Endothelial cell of umbilical vein (primary cell): ENCODE measurements around the gene SLC25A30. TPM values are rescaled to one million over a fixed set of nuclear protein-coding genes. Genes with fewer than 3 reads are reported as not detected.
"Not testable (repeated sequence)": the region's sequence is repeated elsewhere in the genome, so short reads cannot be mapped to it uniquely, and the experiment has no call there.

Experiments
- BruUV-seq: library from RNA; stranded (reverse); fragments of 400-500 nt; replicated peaks from 2 replicates; lab custom pipeline; 2021; lab: Mats Ljungman, UMichigan
- CTCF ChIA-PET: fragments of 300-600, 350-600 bp; sonication (Branson Sonifier 250); formaldehyde crosslinking; loops from one replicate; lab custom pipeline; 2021; ENCODE audit warnings: antibody characterized with exemption, inconsistent platforms; lab: Charles Lee
- POLR2A ChIA-PET: fragments of 300-600, 350-600 bp; sonication (Branson Sonifier 250); formaldehyde crosslinking; loops from one replicate; lab custom pipeline; 2021; ENCODE audit warnings: antibody characterized with exemption, inconsistent platforms; lab: Charles Lee
- DNase-seq: peaks from one replicate; pipeline ENCODE4 v3.0.0-alpha.2; 2011; ENCODE audit warnings: low read depth, low spot score
- FAIRE-seq: peaks from 2 replicates; lab custom pipeline; 2011; peaks lifted over from hg19 to GRCh38; lab: Jason Lieb, UNC
- H2AFZ ChIP-seq: 2 replicates; pipeline ENCODE4 v1.6.0; 2012; ENCODE audit warnings: low read depth, low read length, control low read depth, inconsistent platforms
- H3K27ac ChIP-seq: 2 replicates; pipeline ENCODE4 v1.5.1; 2011; ENCODE audit warnings: low read depth, mild to moderate bottlenecking, control low read depth, low read length, moderate library complexity; ENCODE audit not compliant: insufficient read depth
- H3K27me3 ChIP-seq, 2 experiments: 2 replicates each; pipeline versions ENCODE4 v1.6.0 to v1.6.1; 2011; ENCODE audit warnings: low read length in 2 of 2, mixed read lengths in 1 of 2; ENCODE audit not compliant: control insufficient read depth in 2 of 2, insufficient read depth in 2 of 2
- H3K36me3 ChIP-seq, 2 experiments: 2 replicates in 1 of 2; 3 replicates in 1 of 2; pipeline ENCODE4 v1.5.1; 2011; ENCODE audit warnings: low read length in 2 of 2, mild to moderate bottlenecking in 1 of 2, moderate library complexity in 1 of 2; ENCODE audit not compliant: control insufficient read depth in 2 of 2, insufficient read depth in 2 of 2; ENCODE audit errors: extremely low read depth in 1 of 2
- H3K4me1 ChIP-seq: 3 replicates; pipeline ENCODE4 v1.5.1; 2011; ENCODE audit warnings: mild to moderate bottlenecking, low read length; ENCODE audit not compliant: control insufficient read depth, insufficient read depth; ENCODE audit errors: extremely low read depth
- H3K4me2 ChIP-seq: 2 replicates; pipeline ENCODE4 v1.6.1; 2011; ENCODE audit warnings: low read length, control low read depth, mixed read lengths; ENCODE audit not compliant: insufficient read depth
- H3K4me3 ChIP-seq, 3 experiments: fragments of 200-600 bp in 1 of 3; sonication (generic), shearing (Covaris generic) in 1 of 3; replicated peaks in 1 of 3; 2 replicates each; pipeline ENCODE4 v1.5.1; 2011 to 2016; ENCODE audit warnings: control low read depth in 3 of 3, low read length in 3 of 3, mild to moderate bottlenecking in 2 of 3, inconsistent platforms in 1 of 3, low read depth in 1 of 3, moderate library complexity in 1 of 3; ENCODE audit not compliant: insufficient read depth in 1 of 3
- H3K79me2 ChIP-seq: 2 replicates; pipeline ENCODE4 v1.6.0; 2012; ENCODE audit warnings: low read length, inconsistent platforms; ENCODE audit not compliant: control insufficient read depth, insufficient read depth
- H3K9ac ChIP-seq: replicated peaks from 2 replicates; pipeline ENCODE3; 2011; ENCODE audit warnings: low read length, control low read depth; ENCODE audit not compliant: insufficient read depth; ENCODE audit errors: extremely low read depth
- H3K9me1 ChIP-seq: replicated peaks from 3 replicates; pipeline ENCODE4 v1.6.0; 2011; ENCODE audit warnings: mild to moderate bottlenecking, low read length; ENCODE audit not compliant: control insufficient read depth, insufficient read depth; ENCODE audit errors: extremely low read depth
- H3K9me3 ChIP-seq: replicated peaks from 2 replicates; pipeline ENCODE4 v1.5.1; 2012; ENCODE audit warnings: low read length, inconsistent platforms; ENCODE audit not compliant: control insufficient read depth, insufficient read depth
- H4K20me1 ChIP-seq: replicated peaks from 2 replicates; pipeline ENCODE3; 2011; ENCODE audit warnings: mild to moderate bottlenecking, low read length; ENCODE audit not compliant: control insufficient read depth, insufficient read depth; ENCODE audit errors: extremely low read depth
- EZH2 ChIP-seq: IDR thresholded peaks from 2 replicates; pipeline ENCODE4 v1.6.1; 2012; ENCODE audit warnings: borderline replicate concordance, low read depth, mild to moderate bottlenecking, moderate library complexity, low read length, inconsistent platforms; ENCODE audit not compliant: severe bottlenecking
- GATA2 ChIP-seq: IDR thresholded peaks from 2 replicates; pipeline ENCODE4 v1.7.0; 2011; ENCODE audit warnings: low read depth, mild to moderate bottlenecking, moderate library complexity, mixed read lengths, low read length; ENCODE audit not compliant: insufficient read length, insufficient read depth
- MYC ChIP-seq: IDR thresholded peaks from one replicate; pipeline ENCODE4 v1.6.1; 2011; ENCODE audit warnings: mild to moderate bottlenecking, low read depth, low read length
- POLR2A ChIP-seq: IDR thresholded peaks from 2 replicates; pipeline ENCODE4 v1.6.1; 2012; ENCODE audit warnings: low read depth, mild to moderate bottlenecking, control low read depth, low read length
- dilution Hi-C: fragments of 300-500 bp; cut with MboI; formaldehyde crosslinking; loops from one replicate; pipeline ENCODE4 v1.15.0; 2019; ENCODE audit warnings: low sequenced_read_pairs; ENCODE audit not compliant: extremely low pct_ligation_motif_present
- intact Hi-C: fragments of 100-400 bp; cut with micrococcal nuclease; formaldehyde crosslinking; loops from one replicate; pipeline ENCODE4 v1.10.0; 2022
- polyA plus RNA-seq, 4 experiments: library from polyadenylated mRNA; depleted of rRNA in 3 of 4; stranded (reverse) in 3 of 4; unstranded in 1 of 4; fragments of >200 nt; gene quantifications; 2 replicates each; pipeline versions ENCODE4 v1.2.1 to v1.2.3, GENCODE V29; 2011 to 2012; ENCODE audit warnings: missing spikeins in 1 of 4
- total RNA-seq: library from RNA; stranded (reverse); gene quantifications from 2 replicates; pipeline ENCODE4 v1.2.3, GENCODE V29; 2021
- TF ChIP-seq, protein P1 (sequence below): IDR thresholded peaks from 2 replicates; pipeline ENCODE4 v1.6.1; 2011; ENCODE audit not compliant: insufficient read depth, insufficient read length

Gene SLC25A30
- total and polyA plus RNA-seq, 2 donors (not counting 3 experiments of a cell fraction or from before 2014, with no cell fraction given) = 13.3 to 27.0 TPM

DNA sequence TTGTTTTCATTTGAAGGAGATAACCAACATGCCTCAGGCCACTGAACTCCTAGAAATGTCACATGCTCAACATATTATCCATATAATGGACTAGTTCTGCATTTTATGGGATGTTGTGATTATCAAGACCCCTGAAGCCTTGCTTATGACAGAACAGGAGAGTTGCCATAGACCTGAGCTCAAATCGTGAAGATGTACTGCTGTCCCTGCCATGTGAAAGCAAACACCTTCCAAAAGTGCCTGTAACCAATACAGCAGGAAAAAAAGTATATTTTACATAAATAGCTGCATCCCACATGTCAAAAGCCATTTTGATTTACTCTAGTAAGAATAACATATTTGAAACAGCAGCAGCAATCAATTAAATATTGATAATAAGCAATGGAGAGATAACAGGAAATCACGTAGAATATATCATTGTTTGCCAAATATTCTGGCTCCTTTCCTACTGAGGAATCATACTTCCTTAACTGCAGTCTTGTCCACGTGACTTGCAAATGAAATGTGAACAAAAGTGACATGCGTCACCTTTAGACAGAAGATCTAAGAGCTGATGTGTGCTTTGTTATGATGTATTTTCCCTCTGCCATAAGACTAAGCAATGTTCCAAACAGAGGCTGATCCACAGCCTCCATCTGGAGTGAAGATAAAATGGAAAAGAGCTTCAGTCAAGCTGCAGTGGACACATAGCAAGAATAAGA lies 33.5 kb downstream of the SLC25A30 start:
- FAIRE-seq (no peak), DNase-seq (no peak)
- Histone ChIP-seq H3K27me3 (no peaks in the 10 kb centered on the region), H3K27ac (no peak overlapping the region), H3K4me2 (no peak overlapping the region), H3K79me2 (no peaks in the 10 kb centered on the region), H3K4me1 (no peaks in the 10 kb centered on the region), H3K9me3 (no peaks in the 10 kb centered on the region), H3K36me3 (no peaks in the 10 kb centered on the region), H3K4me3 (no peak overlapping the region), H3K9me1 (no peaks in the 10 kb centered on the region), H4K20me1 (no peaks in the 10 kb centered on the region), H2AFZ (no peak overlapping the region), H3K9ac (no peak overlapping the region)
- ChIA-PET POLR2A (no interaction called here), CTCF (interaction anchor here (1.1 to 2.6 kb wide), 4 partner anchors 11 to 128 kb away, joined by 3 to 14 read pairs (median 8); no protein-coding TSS in a partner anchor)
- intact Hi-C loops (no loop called here), dilution Hi-C loops (no loop called here)
- TF ChIP-seq POLR2A = no peak
- TF ChIP-seq GATA2 = no peak
- no peak for TF ChIP-seq MYC
- no peak for TF ChIP-seq EZH2
- TF ChIP-seq, protein P1, sequence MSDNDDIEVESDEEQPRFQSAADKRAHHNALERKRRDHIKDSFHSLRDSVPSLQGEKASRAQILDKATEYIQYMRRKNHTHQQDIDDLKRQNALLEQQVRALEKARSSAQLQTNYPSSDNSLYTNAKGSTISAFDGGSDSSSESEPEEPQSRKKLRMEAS = no peak
- BruUV-seq = no TSS peak

DNA sequence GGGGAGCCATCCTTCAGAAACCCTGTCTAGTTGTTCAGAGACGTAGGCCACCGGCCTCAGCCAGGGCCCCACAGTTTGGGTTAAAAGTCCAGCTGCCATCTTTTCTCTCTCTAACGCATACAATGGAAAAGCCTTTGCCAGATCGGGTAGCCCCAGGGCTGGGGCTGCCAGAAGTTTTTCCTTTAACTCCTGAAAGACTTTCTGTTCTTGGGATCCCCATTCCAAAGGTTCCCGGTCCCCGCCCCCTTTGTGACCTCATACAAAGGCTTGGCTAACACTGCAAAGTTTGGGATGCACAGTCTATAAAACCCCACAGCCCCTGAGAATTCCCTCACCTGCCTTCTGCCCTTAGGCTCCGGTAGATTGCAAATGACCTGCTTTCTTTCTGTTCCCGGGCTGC lies 35.4 kb downstream of the SLC25A30 start:
- H3K4me2 ChIP-seq, DNase-seq, H4K20me1 ChIP-seq, POLR2A ChIA-PET, BruUV-seq, H3K9me1 ChIP-seq, FAIRE-seq, H3K27me3 ChIP-seq, H3K4me1 ChIP-seq, H3K9me3 ChIP-seq, intact Hi-C loops, H3K27ac ChIP-seq, H3K36me3 ChIP-seq, dilution Hi-C loops, H3K4me3 ChIP-seq, H3K79me2 ChIP-seq, H2AFZ ChIP-seq, H3K9ac ChIP-seq: not testable (repeated sequence)
- CTCF ChIA-PET = interaction anchor here (1.3 to 2.6 kb wide), 2 partner anchors 13 to 15 kb away, joined by 4 to 14 read pairs; no protein-coding TSS in a partner anchor
